Embryonic facial prominence (tissue), 1 donor: ENCODE measurements around the gene PLAGL2.
A peak's percentile ranks its signal among the peaks of the same experiment; 100 is the strongest.
"Not testable (repeated sequence)": the region's sequence is repeated elsewhere in the genome, so short reads cannot be mapped to it uniquely, and the experiment has no call there.

ENCODE experiments used
- DNase-seq: peaks from one replicate; pipeline ENCODE4 v3.0.0-alpha.2; 2016; ENCODE audit errors: extremely low spot score

The PLAGL2 gene

GRCh38 chr20:32204205-32205109 is 3.1 kb downstream of the PLAGL2 start:
- DNase-seq, result no peak

- DNase-seq, result no peak
Observed at GRCh38 chr20:32203356-32204204, 4.0 kb downstream of the PLAGL2 start.

- no peak for DNase-seq
Observed at GRCh38 chr20:32201977-32202363, 5.6 kb downstream of the PLAGL2 start.

GRCh38 chr20:32201296-32201976 is 6.1 kb downstream of the PLAGL2 start:
- no peak for DNase-seq

- DNase-seq, result no peak
Observed at GRCh38 chr20:32199006-32199405, 8.5 kb downstream of the PLAGL2 start.

- DNase-seq, result not testable (repeated sequence)
Observed at GRCh38 chr20:32197136-32197535, 10.4 kb downstream of the PLAGL2 start.

- not testable (repeated sequence) for DNase-seq
Observed at GRCh38 chr20:32196613-32197012, 10.9 kb downstream of the PLAGL2 start.

- DNase-seq, result no peak
Observed at GRCh38 chr20:32195581-32195980, 12.0 kb downstream of the PLAGL2 start.

GRCh38 chr20:32193996-32194395 is 13.5 kb downstream of the PLAGL2 start:
- DNase-seq, result no peak

- DNase-seq, result not testable (repeated sequence)
Observed at GRCh38 chr20:32193336-32193735, 14.2 kb downstream of the PLAGL2 start.

GRCh38 chr20:32192698-32193097 is 14.8 kb downstream of the PLAGL2 start:
- DNase-seq, result no peak

GRCh38 chr20:32191873-32192272 is 15.7 kb downstream of the PLAGL2 start:
- DNase-seq, result no peak

GRCh38 chr20:32191422-32191821 is 16.1 kb downstream of the PLAGL2 start:
- no peak for DNase-seq

GRCh38 chr20:32190616-32191415 is 16.7 kb downstream of the PLAGL2 start:
- DNase-seq, result no peak

GRCh38 chr20:32189691-32190615 is 17.6 kb downstream of the PLAGL2 start:
- DNase-seq, result peak; percentile 33

GRCh38 chr20:32189123-32189410 is 18.5 kb downstream of the PLAGL2 start:
- no peak for DNase-seq

GRCh38 chr20:32188376-32189122 is 19.0 kb downstream of the PLAGL2 start:
- DNase-seq, result no peak

GRCh38 chr20:32186506-32186905 is 21.0 kb downstream of the PLAGL2 start:
- no peak for DNase-seq

- DNase-seq, result no peak
Observed at GRCh38 chr20:32184961-32185603, 22.5 kb downstream of the PLAGL2 start.
